HepG2 (cell line): ENCODE measurements around the gene BPIFA2. TPM values are rescaled to one million over a fixed set of nuclear protein-coding genes. Genes with fewer than 3 reads are reported as not detected.

ENCODE experiments used
- ATF1 ChIP-seq: IDR thresholded peaks from 2 replicates; pipeline ENCODE4 v1.6.1; 2016; ENCODE audit warnings: mild to moderate bottlenecking, control low read depth
- MAX ChIP-seq: IDR thresholded peaks from 2 replicates; pipeline ENCODE4 v1.6.1; 2012; ENCODE audit warnings: inconsistent platforms
- MNT ChIP-seq: fragments of 450-650 bp; IDR thresholded peaks from 2 replicates; pipeline ENCODE4 v1.6.1; 2016
- NFAT5 ChIP-seq: sonication (generic); formaldehyde crosslinking; IDR thresholded peaks from 2 replicates; pipeline ENCODE4 v1.4.0; 2020; ENCODE audit warnings: missing genetic modification reagents
- POLR2AphosphoS2 ChIP-seq: IDR thresholded peaks from 2 replicates; pipeline ENCODE4 v1.6.1; 2011; ENCODE audit warnings: low read depth, low read length, improper control_type of control experiment
- PREB ChIP-seq: sonication (generic); formaldehyde crosslinking; IDR thresholded peaks from 2 replicates; pipeline ENCODE4 v1.4.0; 2020; ENCODE audit warnings: missing genetic modification reagents
- RCOR2 ChIP-seq: IDR thresholded peaks from 2 replicates; pipeline ENCODE4 v1.6.1; 2016; ENCODE audit warnings: missing biosample characterization, missing genetic modification reagents
- REPIN1 ChIP-seq: sonication (generic); formaldehyde crosslinking; IDR thresholded peaks from 2 replicates; pipeline ENCODE4 v1.8.0; 2022; ENCODE audit warnings: missing genetic modification reagents, low read depth, mild to moderate bottlenecking, borderline replicate concordance
- TRIM22 ChIP-seq: fragments of 450-650 bp; IDR thresholded peaks from 2 replicates; pipeline ENCODE4 v1.6.1; 2017
- ZFP36L2 ChIP-seq: sonication (generic); formaldehyde crosslinking; IDR thresholded peaks from 2 replicates; pipeline ENCODE4 v1.4.0; 2020; ENCODE audit warnings: missing genetic modification reagents
- ZNF17 ChIP-seq: sonication (generic); formaldehyde crosslinking; IDR thresholded peaks from 2 replicates; pipeline ENCODE4 v1.5.0; 2020; ENCODE audit warnings: mild to moderate bottlenecking, missing genetic modification reagents
- ZNF235 ChIP-seq: sonication (generic); formaldehyde crosslinking; IDR thresholded peaks from 2 replicates; pipeline ENCODE4 v1.8.1; 2023; ENCODE audit warnings: mild to moderate bottlenecking, missing genetic modification reagents, borderline replicate concordance
- ZNF530 ChIP-seq: sonication (generic); formaldehyde crosslinking; IDR thresholded peaks from 2 replicates; pipeline ENCODE4 v1.5.0; 2020; ENCODE audit warnings: low read depth, mild to moderate bottlenecking, missing genetic modification reagents
- ZNF546 ChIP-seq: sonication (generic); formaldehyde crosslinking; conservative IDR thresholded peaks from 2 replicates; pipeline ENCODE4 v1.8.1; 2023; ENCODE audit warnings: mild to moderate bottlenecking, missing genetic modification reagents
- ZNF574 ChIP-seq: sonication (generic); formaldehyde crosslinking; IDR thresholded peaks from 2 replicates; pipeline ENCODE4 v1.4.0; 2020; ENCODE audit warnings: missing genetic modification reagents
- ZNF597 ChIP-seq: sonication (generic); formaldehyde crosslinking; IDR thresholded peaks from 2 replicates; pipeline ENCODE4 v1.5.0; 2020; ENCODE audit warnings: missing genetic modification reagents
- ZNF891 ChIP-seq: sonication (generic); formaldehyde crosslinking; IDR thresholded peaks from 2 replicates; pipeline ENCODE4 v1.5.0; 2020; ENCODE audit warnings: mild to moderate bottlenecking, missing genetic modification reagents
- polyA plus RNA-seq, 8 experiments: library from polyadenylated mRNA; depleted of rRNA in 3 of 8; stranded (reverse) in 7 of 8; unstranded in 1 of 8; fragments of >200 nt; fragmentation: Illumina TruSeq in 4 of 8; extraction: Trizol in 4 of 8; gene quantifications; 2 replicates each; pipeline versions ENCODE4 v1.2.1 to v1.2.3, GENCODE V29; 2011 to 2016; ENCODE audit warnings: low read depth in 4 of 8, missing spikeins in 1 of 8, mixed read lengths in 1 of 8; ENCODE audit not compliant: insufficient read depth in 1 of 8
- total RNA-seq, 5 experiments: library from RNA; depleted of rRNA; stranded (reverse); fragments of >200 nt; fragmentation: Illumina TruSeq; extraction: Trizol; gene quantifications; 2 replicates each; pipeline ENCODE4 v1.2.3, GENCODE V29; 2016; ENCODE audit warnings: low read depth in 1 of 5

Gene BPIFA2
- total and polyA plus RNA-seq, 2 of the 13 experiments (the other 11 are each of a cell fraction or from before 2014, with no cell fraction given), result not detected

- TF ChIP-seq NFAT5 (CRISPR knock-in tag), result peak; percentile 97
- TF ChIP-seq PREB, result no peak
- TF ChIP-seq POLR2AphosphoS2, result no peak
- TF ChIP-seq MAX, result peak; percentile 53; the same call in 1 of the 2 replicates
- TF ChIP-seq ZNF17 (CRISPR knock-in tag), result peak; percentile 91; the same call in 1 of the 2 replicates
- TF ChIP-seq ZNF530, result peak; percentile 94; the same call in 1 of the 2 replicates
- TF ChIP-seq RCOR2 (CRISPR knock-in tag), result peak; percentile 56; the same call in 1 of the 2 replicates
- no peak for TF ChIP-seq MNT
- TF ChIP-seq ZNF574 (CRISPR knock-in tag), result peak; percentile 91
- TF ChIP-seq TRIM22, result no peak
- TF ChIP-seq ZNF235 (CRISPR knock-in tag), result peak; percentile 81; the same call in 1 of the 2 replicates
- no peak for TF ChIP-seq ATF1 (CRISPR knock-in tag)
- peak; percentile 98 for TF ChIP-seq ZFP36L2 (CRISPR knock-in tag)
- TF ChIP-seq ZNF546 (CRISPR knock-in tag), result peak; percentile 93
- peak; percentile 95 for TF ChIP-seq REPIN1 (CRISPR knock-in tag)
- TF ChIP-seq ZNF891 (CRISPR knock-in tag), result peak; percentile 98; the same call in 1 of the 2 replicates
- no peak for TF ChIP-seq ZNF597 (CRISPR knock-in tag)
Observed at GRCh38 chr20:33209789-33210188, 41.8 kb downstream of the BPIFA2 start (continued).
